Measurements from ENCODE around the gene CEP85L.

CEP85L gene

GRCh38 chr6:118535176-118535844, 116.1 kb downstream of the CEP85L start:
- no peak for FAIRE-seq

- FAIRE-seq, result no peak
Measured at GRCh38 chr6:118530942-118531341, 120.4 kb downstream of the CEP85L start.

- FAIRE-seq, result no peak
Measured at GRCh38 chr6:118529756-118530155, 121.6 kb downstream of the CEP85L start.

- FAIRE-seq, result no peak
Measured at GRCh38 chr6:118528129-118528528, 123.3 kb downstream of the CEP85L start.

GRCh38 chr6:118525913-118526780, 125.2 kb downstream of the CEP85L start:
- FAIRE-seq, result no peak

- FAIRE-seq, result no peak
Measured at GRCh38 chr6:118524686-118525085, 126.7 kb downstream of the CEP85L start.

- no peak for FAIRE-seq
Measured at GRCh38 chr6:118523216-118523615, 128.2 kb downstream of the CEP85L start.

GRCh38 chr6:118522422-118522821, 129.0 kb downstream of the CEP85L start:
- FAIRE-seq, result no peak

- FAIRE-seq, result no peak
Measured at GRCh38 chr6:118514689-118515088, 136.7 kb downstream of the CEP85L start.

- FAIRE-seq, result no peak
Measured at GRCh38 chr6:118511930-118512715, 139.3 kb downstream of the CEP85L start.

- FAIRE-seq, result peak; percentile 75
Measured at GRCh38 chr6:118509009-118509617, 142.3 kb downstream of the CEP85L start.

GRCh38 chr6:118507636-118508035, 143.8 kb downstream of the CEP85L start:
- FAIRE-seq, result no peak

GRCh38 chr6:118506071-118506638, 145.2 kb downstream of the CEP85L start:
- FAIRE-seq, result no peak

- no peak for FAIRE-seq
Measured at GRCh38 chr6:118505656-118506055, 145.7 kb downstream of the CEP85L start.

- no peak for FAIRE-seq
Measured at GRCh38 chr6:118504611-118505010, 146.8 kb downstream of the CEP85L start.

- no peak for FAIRE-seq
Measured at GRCh38 chr6:118502169-118502568, 149.2 kb downstream of the CEP85L start.

GRCh38 chr6:118501765-118502164, 149.6 kb downstream of the CEP85L start:
- no peak for FAIRE-seq

- FAIRE-seq, result no peak
Measured at GRCh38 chr6:118501099-118501498, 150.3 kb downstream of the CEP85L start.

- no peak for FAIRE-seq
Measured at GRCh38 chr6:118500130-118501015, 151.0 kb downstream of the CEP85L start.

GRCh38 chr6:118495485-118496280, 155.7 kb downstream of the CEP85L start:
- no peak for FAIRE-seq

- FAIRE-seq, result no peak
Measured at GRCh38 chr6:118494091-118494490, 157.3 kb downstream of the CEP85L start.
